HepG2 (cell line): ENCODE results near the gene CTIF.

Experiments
- PHF8 ChIP-seq: sonication (generic); formaldehyde crosslinking; IDR thresholded peaks from 2 replicates; pipeline ENCODE4 v1.5.0; 2020; ENCODE audit warnings: missing genetic modification reagents
- POLR2A ChIP-seq, 2 experiments: IDR thresholded peaks; 2 replicates each; pipeline ENCODE4 v1.6.1; 2011; ENCODE audit warnings: low read depth in 2 of 2, low read length in 2 of 2, mild to moderate bottlenecking in 1 of 2, moderate library complexity in 1 of 2; ENCODE audit not compliant: insufficient read depth in 1 of 2
- SCMH1 ChIP-seq: sonication (generic); formaldehyde crosslinking; IDR thresholded peaks from 2 replicates; pipeline ENCODE4 v1.9.0; 2021; ENCODE audit warnings: missing genetic modification reagents, mild to moderate bottlenecking, borderline replicate concordance
- SMC3 ChIP-seq: IDR thresholded peaks from 2 replicates; pipeline ENCODE4 v1.6.1; 2011; ENCODE audit warnings: low read length, improper control_type of control experiment
- ZBTB38 ChIP-seq: sonication (generic); formaldehyde crosslinking; IDR thresholded peaks from 2 replicates; pipeline ENCODE4 v1.5.1; 2020; ENCODE audit warnings: mild to moderate bottlenecking, missing genetic modification reagents
- ZNF557 ChIP-seq: sonication (generic); formaldehyde crosslinking; IDR thresholded peaks from 2 replicates; pipeline ENCODE4 v1.4.0; 2020; ENCODE audit warnings: missing genetic modification reagents

- no peak for TF ChIP-seq ZNF557 (CRISPR knock-in tag)
- TF ChIP-seq SCMH1 (CRISPR knock-in tag) = no peak
- TF ChIP-seq ZBTB38 (CRISPR knock-in tag) = no peak
- TF ChIP-seq POLR2A (IDR thresholded peaks at IDR 0.05; ENCODE audit: insufficient read depth in 1 of 2, low read depth in 2 of 2, low read length in 2 of 2) = no peak
- TF ChIP-seq SMC3 = no peak
- no peak for TF ChIP-seq PHF8
Measured at GRCh38 chr18:48612917-48613316, 74.1 kb downstream of the CTIF start.
